Measurements from ENCODE around the gene CA14. TPM values are rescaled to one million over a fixed set of nuclear protein-coding genes. Genes with fewer than 3 reads are reported as not detected.
A peak's percentile ranks its signal among the peaks of the same experiment; 100 is the strongest.

CA14 gene
- total and polyA plus RNA-seq, 2 experiments from 2014 or later: 41.3 to 47.4 TPM

DNA sequence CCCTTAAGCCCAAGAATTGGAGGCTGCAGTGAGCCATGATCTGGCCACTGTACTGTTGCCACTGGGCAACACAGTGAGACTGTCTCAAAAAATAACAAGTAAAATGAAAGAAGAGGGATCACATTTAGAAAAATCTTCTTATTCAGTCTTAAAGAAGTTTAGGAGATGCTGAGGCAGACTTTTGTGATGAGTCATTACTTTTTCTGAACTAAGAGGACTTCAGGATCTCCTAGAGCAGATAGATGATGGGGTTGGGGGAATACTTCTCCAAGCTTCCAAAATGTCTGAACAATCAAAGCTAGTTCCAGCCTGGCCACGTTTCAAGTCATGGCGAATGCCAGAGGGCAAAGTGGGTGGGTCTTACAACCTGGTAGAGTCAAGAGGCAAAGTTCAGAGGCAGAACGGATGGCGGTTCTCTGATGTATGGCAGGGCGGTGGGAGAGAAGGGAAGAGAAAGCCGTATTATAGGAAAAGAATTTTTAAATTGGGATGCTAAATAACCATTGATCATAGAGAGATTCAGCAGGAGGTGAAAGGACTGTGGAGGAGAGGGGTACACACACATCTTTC is 22.6 kb downstream of the CA14 start (continued):
- TF ChIP-seq, protein P1, sequence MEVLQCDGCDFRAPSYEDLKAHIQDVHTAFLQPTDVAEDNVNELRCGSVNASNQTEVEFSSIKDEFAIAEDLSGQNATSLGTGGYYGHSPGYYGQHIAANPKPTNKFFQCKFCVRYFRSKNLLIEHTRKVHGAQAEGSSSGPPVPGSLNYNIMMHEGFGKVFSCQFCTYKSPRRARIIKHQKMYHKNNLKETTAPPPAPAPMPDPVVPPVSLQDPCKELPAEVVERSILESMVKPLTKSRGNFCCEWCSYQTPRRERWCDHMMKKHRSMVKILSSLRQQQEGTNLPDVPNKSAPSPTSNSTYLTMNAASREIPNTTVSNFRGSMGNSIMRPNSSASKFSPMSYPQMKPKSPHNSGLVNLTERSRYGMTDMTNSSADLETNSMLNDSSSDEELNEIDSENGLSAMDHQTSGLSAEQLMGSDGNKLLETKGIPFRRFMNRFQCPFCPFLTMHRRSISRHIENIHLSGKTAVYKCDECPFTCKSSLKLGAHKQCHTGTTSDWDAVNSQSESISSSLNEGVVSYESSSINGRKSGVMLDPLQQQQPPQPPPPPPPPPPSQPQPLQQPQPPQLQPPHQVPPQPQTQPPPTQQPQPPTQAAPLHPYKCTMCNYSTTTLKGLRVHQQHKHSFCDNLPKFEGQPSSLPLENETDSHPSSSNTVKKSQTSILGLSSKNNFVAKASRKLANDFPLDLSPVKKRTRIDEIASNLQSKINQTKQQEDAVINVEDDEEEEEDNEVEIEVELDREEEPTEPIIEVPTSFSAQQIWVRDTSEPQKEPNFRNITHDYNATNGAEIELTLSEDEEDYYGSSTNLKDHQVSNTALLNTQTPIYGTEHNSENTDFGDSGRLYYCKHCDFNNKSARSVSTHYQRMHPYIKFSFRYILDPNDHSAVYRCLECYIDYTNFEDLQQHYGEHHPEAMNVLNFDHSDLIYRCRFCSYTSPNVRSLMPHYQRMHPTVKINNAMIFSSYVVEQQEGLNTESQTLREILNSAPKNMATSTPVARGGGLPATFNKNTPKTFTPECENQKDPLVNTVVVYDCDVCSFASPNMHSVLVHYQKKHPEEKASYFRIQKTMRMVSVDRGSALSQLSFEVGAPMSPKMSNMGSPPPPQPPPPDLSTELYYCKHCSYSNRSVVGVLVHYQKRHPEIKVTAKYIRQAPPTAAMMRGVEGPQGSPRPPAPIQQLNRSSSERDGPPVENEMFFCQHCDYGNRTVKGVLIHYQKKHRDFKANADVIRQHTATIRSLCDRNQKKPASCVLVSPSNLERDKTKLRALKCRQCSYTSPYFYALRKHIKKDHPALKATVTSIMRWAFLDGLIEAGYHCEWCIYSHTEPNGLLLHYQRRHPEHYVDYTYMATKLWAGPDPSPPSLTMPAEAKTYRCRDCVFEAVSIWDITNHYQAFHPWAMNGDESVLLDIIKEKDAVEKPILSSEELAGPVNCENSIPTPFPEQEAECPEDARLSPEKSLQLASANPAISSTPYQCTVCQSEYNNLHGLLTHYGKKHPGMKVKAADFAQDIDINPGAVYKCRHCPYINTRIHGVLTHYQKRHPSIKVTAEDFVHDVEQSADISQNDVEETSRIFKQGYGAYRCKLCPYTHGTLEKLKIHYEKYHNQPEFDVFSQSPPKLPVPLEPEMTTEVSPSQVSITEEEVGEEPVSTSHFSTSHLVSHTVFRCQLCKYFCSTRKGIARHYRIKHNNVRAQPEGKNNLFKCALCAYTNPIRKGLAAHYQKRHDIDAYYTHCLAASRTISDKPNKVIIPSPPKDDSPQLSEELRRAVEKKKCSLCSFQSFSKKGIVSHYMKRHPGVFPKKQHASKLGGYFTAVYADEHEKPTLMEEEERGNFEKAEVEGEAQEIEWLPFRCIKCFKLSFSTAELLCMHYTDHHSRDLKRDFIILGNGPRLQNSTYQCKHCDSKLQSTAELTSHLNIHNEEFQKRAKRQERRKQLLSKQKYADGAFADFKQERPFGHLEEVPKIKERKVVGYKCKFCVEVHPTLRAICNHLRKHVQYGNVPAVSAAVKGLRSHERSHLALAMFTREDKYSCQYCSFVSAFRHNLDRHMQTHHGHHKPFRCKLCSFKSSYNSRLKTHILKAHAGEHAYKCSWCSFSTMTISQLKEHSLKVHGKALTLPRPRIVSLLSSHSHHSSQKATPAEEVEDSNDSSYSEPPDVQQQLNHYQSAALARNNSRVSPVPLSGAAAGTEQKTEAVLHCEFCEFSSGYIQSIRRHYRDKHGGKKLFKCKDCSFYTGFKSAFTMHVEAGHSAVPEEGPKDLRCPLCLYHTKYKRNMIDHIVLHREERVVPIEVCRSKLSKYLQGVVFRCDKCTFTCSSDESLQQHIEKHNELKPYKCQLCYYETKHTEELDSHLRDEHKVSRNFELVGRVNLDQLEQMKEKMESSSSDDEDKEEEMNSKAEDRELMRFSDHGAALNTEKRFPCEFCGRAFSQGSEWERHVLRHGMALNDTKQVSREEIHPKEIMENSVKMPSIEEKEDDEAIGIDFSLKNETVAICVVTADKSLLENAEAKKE (CRISPR knock-in tag; IDR thresholded peaks at IDR 0.05): no peak
- TF ChIP-seq NANOG (IDR thresholded peaks at IDR 0.05; ENCODE audit: borderline replicate concordance) (no peak), POLR2AphosphoS5 (IDR thresholded peaks at IDR 0.05; ENCODE audit: low read depth) (no peak)

DNA sequence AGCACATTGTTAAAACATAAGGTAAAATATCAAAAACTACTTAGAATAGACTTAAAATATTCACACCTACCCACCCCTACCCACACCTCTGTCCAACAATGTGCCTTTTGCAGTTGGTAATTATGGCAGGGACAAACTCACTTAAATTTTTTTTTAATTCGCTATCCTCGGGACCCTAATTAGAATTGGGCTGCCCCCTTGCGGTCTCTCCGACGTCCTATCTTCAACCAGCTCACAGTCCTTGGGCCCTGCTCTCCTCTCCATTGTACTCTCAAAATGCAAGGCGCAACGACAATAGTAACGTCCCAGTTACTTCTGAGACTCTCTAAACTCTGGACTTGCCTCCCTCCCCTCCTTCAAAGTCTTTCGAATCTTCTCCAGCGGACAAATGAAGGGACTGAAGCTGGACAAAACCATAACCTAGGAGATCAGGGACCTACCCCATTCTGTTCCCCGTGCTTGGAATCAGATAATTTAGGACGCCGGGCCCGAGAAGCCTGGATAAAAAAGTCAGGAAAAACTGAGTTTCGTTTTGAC is 23.7 kb downstream of the CA14 start:
- peaks cover 15% of the 10 kb centered on the region for H3K4me1 ChIP-seq (ENCODE audit: insufficient read depth)
- TF ChIP-seq POLR2AphosphoS5 (IDR thresholded peaks at IDR 0.05; ENCODE audit: low read depth) (no peak), JUNB (IDR thresholded peaks at IDR 0.05; ENCODE audit: unreplicated experiment) (no peak), STAT1 (IDR thresholded peaks at IDR 0.05; ENCODE audit: unreplicated experiment) (no peak), EZH2 (IDR thresholded peaks at IDR 0.05; ENCODE audit: low read depth, unreplicated experiment) (no peak)
- TF ChIP-seq, protein P2, sequence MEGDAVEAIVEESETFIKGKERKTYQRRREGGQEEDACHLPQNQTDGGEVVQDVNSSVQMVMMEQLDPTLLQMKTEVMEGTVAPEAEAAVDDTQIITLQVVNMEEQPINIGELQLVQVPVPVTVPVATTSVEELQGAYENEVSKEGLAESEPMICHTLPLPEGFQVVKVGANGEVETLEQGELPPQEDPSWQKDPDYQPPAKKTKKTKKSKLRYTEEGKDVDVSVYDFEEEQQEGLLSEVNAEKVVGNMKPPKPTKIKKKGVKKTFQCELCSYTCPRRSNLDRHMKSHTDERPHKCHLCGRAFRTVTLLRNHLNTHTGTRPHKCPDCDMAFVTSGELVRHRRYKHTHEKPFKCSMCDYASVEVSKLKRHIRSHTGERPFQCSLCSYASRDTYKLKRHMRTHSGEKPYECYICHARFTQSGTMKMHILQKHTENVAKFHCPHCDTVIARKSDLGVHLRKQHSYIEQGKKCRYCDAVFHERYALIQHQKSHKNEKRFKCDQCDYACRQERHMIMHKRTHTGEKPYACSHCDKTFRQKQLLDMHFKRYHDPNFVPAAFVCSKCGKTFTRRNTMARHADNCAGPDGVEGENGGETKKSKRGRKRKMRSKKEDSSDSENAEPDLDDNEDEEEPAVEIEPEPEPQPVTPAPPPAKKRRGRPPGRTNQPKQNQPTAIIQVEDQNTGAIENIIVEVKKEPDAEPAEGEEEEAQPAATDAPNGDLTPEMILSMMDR (conservative IDR thresholded peaks at IDR 0.05; ENCODE audit: low read depth in 2 of 2): peak; percentile 78 to 79
- no peaks in the 10 kb centered on the region for H3K36me3 ChIP-seq (ENCODE audit: insufficient read depth)
- H3F3A ChIP-seq (replicated peaks; ENCODE audit: low read depth): peaks cover 3% of the 10 kb centered on the region; the same call in 1 of the 2 replicates
- Mint-ChIP-seq H3K27ac (peak overlapping the region; percentile 93), H3K27me3 (ENCODE audit: insufficient read depth, low read depth, poor library complexity) (peaks cover 19% of the 10 kb centered on the region), H3K36me3 (ENCODE audit: low read depth) (peaks cover 15% of the 10 kb centered on the region), H3K4me1 (peaks cover 18% of the 10 kb centered on the region), H3K9me3 (no peaks in the 10 kb centered on the region), H3K4me3 (peak overlapping the region; percentile 91)
- H4K20me1 ChIP-seq (replicated peaks; ENCODE audit: insufficient read depth): no peaks in the 10 kb centered on the region
- H3K27me3 ChIP-seq (ENCODE audit: insufficient read depth): peaks cover 13% of the 10 kb centered on the region
- H3K79me2 ChIP-seq (replicated peaks; ENCODE audit: insufficient read depth): no peaks in the 10 kb centered on the region
- H2AFZ ChIP-seq: no peak overlapping the region
- H3K9me2 ChIP-seq (ENCODE audit: insufficient read depth): no peaks in the 10 kb centered on the region
- H3K4me3 ChIP-seq: peak overlapping the region; percentile 60
- ATAC-seq (peak; percentile 68), DNase-seq (ENCODE audit: low spot score) (peak; percentile 89)
- H3K4me2 ChIP-seq: peak overlapping the region; percentile 85
- H3K27ac ChIP-seq (ENCODE audit: low read depth): peak overlapping the region; percentile 28; the same call in 1 of the 2 replicates
